ENCODE results near the gene ZSWIM4.

ZSWIM4 gene

DNA sequence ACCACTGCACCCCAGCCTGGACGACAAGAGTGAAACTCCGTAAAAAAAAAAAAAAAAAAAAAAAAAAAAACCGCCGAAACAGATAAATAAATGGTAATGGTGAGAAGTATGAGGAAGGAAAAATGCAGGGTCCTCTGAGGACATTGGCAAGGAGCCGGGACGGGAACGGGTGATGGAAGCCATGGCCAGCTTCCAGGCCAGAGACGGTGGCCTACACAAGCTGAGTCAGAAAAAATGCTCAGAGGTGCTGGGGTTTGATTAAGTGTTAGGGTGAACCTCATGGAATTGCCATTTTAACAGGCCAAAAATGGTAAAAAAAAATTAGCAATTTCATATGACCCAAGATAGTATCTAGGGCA, 866 bp upstream of the ZSWIM4 start:
- Histone ChIP-seq H3K9me3 (no peaks in the 10 kb centered on the region), H3K4me1 (no peaks in the 10 kb centered on the region), H3K4me3 (ENCODE audit: low read depth, low read length) (peak overlapping the region; percentile 84), H3K36me3 (no peaks in the 10 kb centered on the region), H3K27me3 (no peaks in the 10 kb centered on the region)
- peak; percentile 26 for DNase-seq
- TF ChIP-seq, protein P1, sequence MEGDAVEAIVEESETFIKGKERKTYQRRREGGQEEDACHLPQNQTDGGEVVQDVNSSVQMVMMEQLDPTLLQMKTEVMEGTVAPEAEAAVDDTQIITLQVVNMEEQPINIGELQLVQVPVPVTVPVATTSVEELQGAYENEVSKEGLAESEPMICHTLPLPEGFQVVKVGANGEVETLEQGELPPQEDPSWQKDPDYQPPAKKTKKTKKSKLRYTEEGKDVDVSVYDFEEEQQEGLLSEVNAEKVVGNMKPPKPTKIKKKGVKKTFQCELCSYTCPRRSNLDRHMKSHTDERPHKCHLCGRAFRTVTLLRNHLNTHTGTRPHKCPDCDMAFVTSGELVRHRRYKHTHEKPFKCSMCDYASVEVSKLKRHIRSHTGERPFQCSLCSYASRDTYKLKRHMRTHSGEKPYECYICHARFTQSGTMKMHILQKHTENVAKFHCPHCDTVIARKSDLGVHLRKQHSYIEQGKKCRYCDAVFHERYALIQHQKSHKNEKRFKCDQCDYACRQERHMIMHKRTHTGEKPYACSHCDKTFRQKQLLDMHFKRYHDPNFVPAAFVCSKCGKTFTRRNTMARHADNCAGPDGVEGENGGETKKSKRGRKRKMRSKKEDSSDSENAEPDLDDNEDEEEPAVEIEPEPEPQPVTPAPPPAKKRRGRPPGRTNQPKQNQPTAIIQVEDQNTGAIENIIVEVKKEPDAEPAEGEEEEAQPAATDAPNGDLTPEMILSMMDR (IDR thresholded peaks at IDR 0.05; ENCODE audit: low read depth, low read length): no peak

DNA sequence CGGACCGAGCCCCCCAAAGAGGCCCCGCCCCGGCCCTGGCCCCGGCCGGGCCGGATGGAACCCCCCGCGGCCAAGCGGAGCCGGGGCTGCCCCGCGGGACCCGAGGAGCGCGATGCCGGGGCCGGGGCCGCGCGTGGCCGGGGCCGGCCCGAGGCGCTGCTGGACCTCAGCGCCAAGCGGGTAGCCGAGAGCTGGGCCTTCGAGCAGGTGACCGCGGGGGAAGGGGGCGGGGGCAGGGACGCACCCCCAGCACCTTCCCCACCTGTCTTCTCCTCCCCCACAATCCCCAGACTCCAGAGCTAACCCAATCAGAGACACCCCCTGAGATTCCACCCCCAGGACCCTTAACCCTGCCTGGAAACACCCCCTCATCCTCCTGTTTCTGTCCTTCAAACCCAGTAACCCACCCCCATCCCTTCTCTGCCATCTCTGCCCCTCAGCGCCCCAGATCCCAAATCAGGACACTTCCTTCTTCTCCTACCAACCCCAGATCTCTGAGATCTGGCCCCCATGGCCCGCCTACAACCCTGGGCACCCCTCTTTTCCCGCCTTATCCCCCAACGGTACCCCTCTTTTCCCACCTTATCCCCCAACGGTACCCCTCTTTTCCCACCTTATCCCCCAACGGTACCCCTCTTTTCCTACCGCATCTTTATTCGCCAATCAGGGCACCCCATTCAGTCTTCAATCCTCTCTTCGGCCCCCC, 505 bp downstream of the ZSWIM4 start:
- DNase-seq: no peak
- Histone ChIP-seq H3K4me3 (ENCODE audit: low read depth, low read length) (peak overlapping the region; percentile 72), H3K27me3 (no peaks in the 10 kb centered on the region), H3K36me3 (no peaks in the 10 kb centered on the region), H3K4me1 (no peaks in the 10 kb centered on the region), H3K9me3 (no peaks in the 10 kb centered on the region)
- TF ChIP-seq, protein P1 (IDR thresholded peaks at IDR 0.05; ENCODE audit: low read depth, low read length): no peak

DNA sequence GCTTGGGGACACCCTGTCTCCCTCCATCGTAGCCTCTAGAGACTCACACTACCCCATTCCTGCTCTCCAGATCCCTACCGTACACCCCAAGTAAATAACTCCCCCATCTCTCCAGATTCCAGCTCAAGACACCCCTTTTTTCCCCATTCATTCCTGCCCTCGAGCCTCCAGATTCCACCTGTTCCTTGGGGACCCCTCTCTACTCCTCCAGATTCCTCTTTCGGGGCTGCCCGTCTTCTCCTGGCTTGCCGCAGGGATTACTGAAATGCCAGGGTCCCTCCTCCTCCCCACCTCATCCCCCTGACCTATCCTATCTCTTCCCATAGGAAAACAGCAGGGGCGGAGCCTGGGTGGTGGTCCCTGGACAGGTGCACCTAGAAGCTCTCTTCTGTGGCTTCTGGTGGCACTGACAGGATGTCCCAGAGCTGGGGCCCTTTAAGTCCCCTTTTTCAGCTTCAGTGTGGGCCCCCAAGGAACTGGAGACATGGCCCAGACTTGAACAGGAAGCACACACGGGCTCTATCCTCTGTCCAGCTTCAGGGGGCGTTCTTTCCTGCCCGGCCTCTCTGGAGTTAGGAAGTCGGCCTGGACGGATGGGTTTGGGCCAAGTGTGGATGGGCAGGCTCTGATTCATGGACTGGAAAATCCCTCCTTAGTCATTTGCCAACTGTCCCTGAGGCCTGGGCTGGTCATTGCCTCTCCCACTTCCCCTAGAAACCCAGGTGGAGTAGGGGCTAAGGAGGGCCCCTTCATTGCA, 1.2 kb downstream of the ZSWIM4 start:
- TF ChIP-seq, protein P1 (IDR thresholded peaks at IDR 0.05; ENCODE audit: low read depth, low read length): no peak
- Histone ChIP-seq H3K4me3 (ENCODE audit: low read depth, low read length) (peak overlapping the region; percentile 72), H3K36me3 (no peaks in the 10 kb centered on the region), H3K27me3 (no peaks in the 10 kb centered on the region), H3K9me3 (no peaks in the 10 kb centered on the region), H3K4me1 (no peaks in the 10 kb centered on the region)
- DNase-seq: no peak

DNA sequence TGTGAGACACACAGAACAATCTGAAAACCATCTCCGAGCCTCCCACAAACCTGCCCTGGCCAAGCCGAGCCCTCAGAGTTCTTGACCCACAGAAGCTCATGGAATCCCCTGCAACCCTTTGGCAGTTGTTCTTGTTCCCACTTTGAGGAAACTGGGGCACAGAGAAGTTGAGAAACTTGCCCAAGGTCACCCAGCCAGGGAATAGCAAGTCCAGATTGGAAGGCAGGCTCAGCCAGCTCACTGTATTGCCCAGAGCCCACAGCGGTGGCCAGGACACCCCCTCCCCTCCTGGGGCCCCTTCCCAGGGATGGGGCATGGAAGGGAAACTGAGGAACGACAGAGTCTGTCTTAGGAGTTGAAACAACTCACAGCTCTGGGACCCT, 1.8 kb downstream of the ZSWIM4 start:
- no peak overlapping the region for H3K4me3 ChIP-seq (ENCODE audit: low read depth, low read length)

DNA sequence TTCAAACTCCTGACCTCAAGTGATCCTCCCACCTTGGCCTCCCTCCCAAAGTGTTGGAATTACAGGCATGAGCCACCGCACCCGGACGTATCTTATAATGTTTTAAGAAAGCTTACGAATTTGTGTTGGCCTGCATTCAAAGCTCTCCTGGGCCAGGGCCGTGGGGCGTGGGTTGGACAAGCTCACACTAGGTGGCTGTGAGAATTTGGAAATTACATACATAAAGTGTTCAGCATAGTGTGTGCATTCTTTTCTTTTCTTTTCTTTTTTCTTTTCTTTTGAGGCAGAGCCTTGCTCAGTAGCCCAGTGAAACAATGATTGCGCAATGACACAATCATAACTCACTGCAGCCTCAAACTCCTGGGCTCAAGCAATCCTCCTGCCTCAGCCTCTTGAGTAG, 2.6 kb downstream of the ZSWIM4 start:
- Histone ChIP-seq H3K9me3 (no peaks in the 10 kb centered on the region), H3K27me3 (no peaks in the 10 kb centered on the region), H3K4me1 (no peaks in the 10 kb centered on the region), H3K36me3 (no peaks in the 10 kb centered on the region), H3K4me3 (ENCODE audit: low read depth, low read length) (no peak overlapping the region)
- TF ChIP-seq, protein P1 (IDR thresholded peaks at IDR 0.05; ENCODE audit: low read depth, low read length): no peak
- no peak for DNase-seq

More for the DNA sequence above, 1.8 kb downstream of the ZSWIM4 start:
- TF ChIP-seq, protein P1 (IDR thresholded peaks at IDR 0.05; ENCODE audit: low read depth, low read length): no peak
- DNase-seq: no peak
- no peaks in the 10 kb centered on the region for H3K27me3 ChIP-seq
- H3K9me3 ChIP-seq: no peaks in the 10 kb centered on the region
- H3K36me3 ChIP-seq: no peaks in the 10 kb centered on the region
- no peaks in the 10 kb centered on the region for H3K4me1 ChIP-seq

DNA sequence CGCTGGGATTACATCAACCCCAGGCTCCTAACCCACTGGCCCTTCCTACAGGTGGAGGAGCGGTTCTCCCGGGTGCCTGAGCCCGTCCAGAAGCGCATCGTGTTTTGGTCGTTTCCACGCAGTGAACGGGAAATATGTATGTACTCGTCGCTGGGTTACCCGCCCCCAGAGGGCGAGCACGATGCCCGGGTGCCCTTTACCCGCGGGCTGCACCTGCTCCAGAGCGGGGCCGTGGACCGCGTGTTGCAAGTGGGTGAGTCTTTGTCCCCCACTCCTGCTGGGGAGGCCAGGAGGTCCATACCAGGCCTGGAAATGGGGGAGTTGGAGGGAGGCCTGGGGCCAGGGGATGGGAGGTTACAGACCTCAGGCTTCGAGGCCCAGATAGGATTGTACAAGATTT, 4.4 kb downstream of the ZSWIM4 start:
- TF ChIP-seq, protein P1 (IDR thresholded peaks at IDR 0.05; ENCODE audit: low read depth, low read length): no peak
- no peaks in the 10 kb centered on the region for H3K9me3 ChIP-seq
- H3K36me3 ChIP-seq: no peaks in the 10 kb centered on the region
- no peak overlapping the region for H3K4me3 ChIP-seq (ENCODE audit: low read depth, low read length)
- no peaks in the 10 kb centered on the region for H3K27me3 ChIP-seq
- H3K4me1 ChIP-seq: no peaks in the 10 kb centered on the region
- DNase-seq: no peak
